GM18868 (cell line): ENCODE data around the gene APP.
A peak's percentile ranks its signal among the peaks of the same experiment; 100 is the strongest.
"Not testable (repeated sequence)": the region's sequence is repeated elsewhere in the genome, so short reads cannot be mapped to it uniquely, and the experiment has no call there.

Experiments used
- ATAC-seq: cut with Tn5 transposase; IDR thresholded peaks from one replicate; pipeline ENCODE4 v1.9.1; 2021; ENCODE audit warnings: mild to moderate bottlenecking, moderate library complexity; ENCODE audit not compliant: unreplicated experiment

APP gene

GRCh38 chr21:26165331-26165730 lies 5.2 kb downstream of the APP start:
- no peak for ATAC-seq

- ATAC-seq = no peak
Observed at GRCh38 chr21:26164311-26164710, 6.3 kb downstream of the APP start.

GRCh38 chr21:26162081-26162480 lies 8.5 kb downstream of the APP start:
- no peak for ATAC-seq

GRCh38 chr21:26159869-26160268 lies 10.7 kb downstream of the APP start:
- no peak for ATAC-seq

GRCh38 chr21:26157801-26158200 lies 12.8 kb downstream of the APP start:
- ATAC-seq = no peak

GRCh38 chr21:26154753-26155152 lies 15.8 kb downstream of the APP start:
- no peak for ATAC-seq

GRCh38 chr21:26153758-26154157 lies 16.8 kb downstream of the APP start:
- ATAC-seq = no peak

- no peak for ATAC-seq
Observed at GRCh38 chr21:26148840-26149354, 21.7 kb downstream of the APP start.

GRCh38 chr21:26148071-26148839 lies 22.3 kb downstream of the APP start:
- ATAC-seq = no peak

GRCh38 chr21:26147535-26147934 lies 23.0 kb downstream of the APP start:
- ATAC-seq = no peak

- no peak for ATAC-seq
Observed at GRCh38 chr21:26146681-26147080, 23.9 kb downstream of the APP start.

GRCh38 chr21:26144031-26144430 lies 26.5 kb downstream of the APP start:
- ATAC-seq = no peak

- no peak for ATAC-seq
Observed at GRCh38 chr21:26142363-26142762, 28.2 kb downstream of the APP start.

GRCh38 chr21:26140926-26141325 lies 29.6 kb downstream of the APP start:
- no peak for ATAC-seq

- no peak for ATAC-seq
Observed at GRCh38 chr21:26140164-26140579, 30.4 kb downstream of the APP start.

GRCh38 chr21:26138615-26139257 lies 31.8 kb downstream of the APP start:
- ATAC-seq = no peak

- ATAC-seq = no peak
Observed at GRCh38 chr21:26137379-26138060, 33.0 kb downstream of the APP start.

GRCh38 chr21:26136671-26137070 lies 33.9 kb downstream of the APP start:
- peak; percentile 85 for ATAC-seq

GRCh38 chr21:26135520-26135919 lies 35.0 kb downstream of the APP start:
- ATAC-seq = no peak

GRCh38 chr21:26131554-26131953 lies 39.0 kb downstream of the APP start:
- ATAC-seq = no peak

- ATAC-seq = not testable (repeated sequence)
Observed at GRCh38 chr21:26131053-26131452, 39.5 kb downstream of the APP start.
